LNCaP clone FGC (cell line): Measurements from ENCODE around the gene PPP6C.
"Not testable (repeated sequence)": the region's sequence is repeated elsewhere in the genome, so short reads cannot be mapped to it uniquely, and the experiment has no call there.

Experiments
- DNase-seq: peaks from one replicate; pipeline ENCODE4 v3.0.0-alpha.2; 2011; ENCODE audit warnings: low read depth
- H3K4me3 ChIP-seq: 2 replicates; pipeline ENCODE4 v1.5.1; 2011; ENCODE audit warnings: mild to moderate bottlenecking, low read depth, low read length, control low read depth
- TF ChIP-seq, protein P1 (sequence below): IDR thresholded peaks from 2 replicates; pipeline ENCODE4 v1.5.1; 2012; ENCODE audit warnings: mild to moderate bottlenecking; ENCODE audit not compliant: control insufficient read depth, insufficient read depth; ENCODE audit errors: extremely low read depth

Gene PPP6C

DNA sequence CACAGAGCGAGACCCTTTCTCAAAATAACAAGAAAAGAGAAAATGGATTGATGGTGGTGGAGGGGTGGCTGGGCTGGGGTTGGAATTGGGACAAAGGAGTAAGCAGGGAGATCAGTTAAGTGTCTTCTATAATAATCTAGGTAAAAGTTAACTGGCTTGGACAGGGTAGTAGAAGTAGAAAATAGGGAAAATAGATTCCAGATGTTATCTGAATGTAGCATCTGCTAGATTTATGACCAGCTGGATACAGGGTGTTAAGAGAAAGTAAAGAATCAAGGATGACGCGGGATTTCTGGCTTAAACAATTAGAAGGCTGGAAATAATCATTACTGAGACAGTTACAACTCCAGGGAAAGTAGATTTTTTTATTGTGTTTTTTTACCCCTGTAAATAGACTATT, 13.0 kb downstream of the PPP6C start:
- TF ChIP-seq, protein P1, sequence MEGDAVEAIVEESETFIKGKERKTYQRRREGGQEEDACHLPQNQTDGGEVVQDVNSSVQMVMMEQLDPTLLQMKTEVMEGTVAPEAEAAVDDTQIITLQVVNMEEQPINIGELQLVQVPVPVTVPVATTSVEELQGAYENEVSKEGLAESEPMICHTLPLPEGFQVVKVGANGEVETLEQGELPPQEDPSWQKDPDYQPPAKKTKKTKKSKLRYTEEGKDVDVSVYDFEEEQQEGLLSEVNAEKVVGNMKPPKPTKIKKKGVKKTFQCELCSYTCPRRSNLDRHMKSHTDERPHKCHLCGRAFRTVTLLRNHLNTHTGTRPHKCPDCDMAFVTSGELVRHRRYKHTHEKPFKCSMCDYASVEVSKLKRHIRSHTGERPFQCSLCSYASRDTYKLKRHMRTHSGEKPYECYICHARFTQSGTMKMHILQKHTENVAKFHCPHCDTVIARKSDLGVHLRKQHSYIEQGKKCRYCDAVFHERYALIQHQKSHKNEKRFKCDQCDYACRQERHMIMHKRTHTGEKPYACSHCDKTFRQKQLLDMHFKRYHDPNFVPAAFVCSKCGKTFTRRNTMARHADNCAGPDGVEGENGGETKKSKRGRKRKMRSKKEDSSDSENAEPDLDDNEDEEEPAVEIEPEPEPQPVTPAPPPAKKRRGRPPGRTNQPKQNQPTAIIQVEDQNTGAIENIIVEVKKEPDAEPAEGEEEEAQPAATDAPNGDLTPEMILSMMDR, result no peak
- no peak overlapping the region for H3K4me3 ChIP-seq
- no peak for DNase-seq

DNA sequence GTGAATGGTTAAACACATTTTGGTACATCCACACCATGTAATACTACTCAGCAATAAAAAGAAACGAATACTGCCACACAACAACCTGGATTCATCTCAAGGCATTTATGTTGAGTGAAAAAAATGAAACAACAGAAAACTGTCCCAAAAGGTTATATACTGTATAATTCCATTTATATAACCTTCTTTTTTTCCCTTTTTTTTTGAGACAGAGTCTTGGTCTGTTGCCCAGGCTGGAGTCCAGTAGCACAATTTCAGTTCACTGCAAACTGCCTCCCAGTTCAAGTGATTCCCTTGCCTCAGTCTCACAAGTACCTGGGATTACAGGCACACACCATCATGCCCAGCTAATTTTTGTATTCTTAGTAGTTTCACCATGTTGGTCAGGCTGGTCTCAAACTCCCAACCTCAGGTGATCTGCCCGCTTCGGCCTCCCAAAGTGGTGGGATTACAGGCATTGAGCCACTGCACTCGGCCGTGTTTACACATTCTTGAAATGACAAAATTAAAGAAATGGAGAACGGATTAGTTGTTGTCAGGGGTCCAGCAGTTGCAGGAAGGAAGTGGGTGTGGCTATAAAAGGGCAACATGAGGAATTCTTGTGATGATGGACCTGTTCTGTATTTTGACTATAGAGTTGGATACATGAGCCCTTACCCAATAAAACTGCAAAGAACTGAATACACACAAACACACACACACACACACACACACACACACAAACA, 17.4 kb downstream of the PPP6C start:
- H3K4me3 ChIP-seq, result no peak overlapping the region
- TF ChIP-seq, protein P1, result no peak
- DNase-seq, result no peak

DNA sequence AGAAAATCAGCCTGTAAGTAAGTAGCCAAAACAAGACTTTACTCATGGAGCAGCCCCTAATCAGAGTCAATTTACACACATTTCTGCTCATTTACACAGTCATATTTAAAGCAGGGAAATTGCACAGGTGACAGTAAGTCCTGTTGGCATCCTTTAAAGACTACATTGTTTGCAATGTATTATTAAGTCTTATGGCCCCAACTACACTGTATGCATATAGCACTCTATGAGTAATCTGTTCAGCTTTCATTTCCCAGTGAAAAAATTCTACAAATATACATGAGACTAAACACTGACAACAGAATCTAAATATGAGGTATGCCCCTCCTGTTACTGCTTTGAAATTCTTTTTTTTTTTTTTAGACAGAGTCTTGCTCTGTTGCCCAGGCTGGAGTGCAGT, 19.7 kb downstream of the PPP6C start:
- H3K4me3 ChIP-seq, result no peak overlapping the region
- DNase-seq, result no peak
- TF ChIP-seq, protein P1, result no peak

DNA sequence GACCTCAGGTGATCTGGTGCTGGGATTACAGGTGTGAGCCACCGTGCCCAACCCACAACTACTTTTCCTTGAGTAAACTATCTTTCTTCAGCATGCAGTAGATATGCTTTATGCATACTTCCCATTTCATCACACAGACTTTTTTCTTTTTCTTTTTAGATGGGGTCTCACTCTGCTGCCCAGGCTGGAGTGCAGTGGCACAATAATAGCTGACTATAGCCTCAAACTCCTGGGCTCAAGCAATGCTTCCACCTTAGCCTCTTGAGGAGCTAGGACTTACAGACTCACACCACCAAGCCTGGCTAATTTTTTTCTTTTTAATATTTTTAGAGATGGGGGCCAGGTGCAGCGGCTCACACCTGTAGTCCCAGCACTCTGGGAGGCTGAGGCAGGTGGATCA, 22.8 kb downstream of the PPP6C start:
- H3K4me3 ChIP-seq, result no peak overlapping the region
- TF ChIP-seq, protein P1, result no peak
- no peak for DNase-seq

DNA sequence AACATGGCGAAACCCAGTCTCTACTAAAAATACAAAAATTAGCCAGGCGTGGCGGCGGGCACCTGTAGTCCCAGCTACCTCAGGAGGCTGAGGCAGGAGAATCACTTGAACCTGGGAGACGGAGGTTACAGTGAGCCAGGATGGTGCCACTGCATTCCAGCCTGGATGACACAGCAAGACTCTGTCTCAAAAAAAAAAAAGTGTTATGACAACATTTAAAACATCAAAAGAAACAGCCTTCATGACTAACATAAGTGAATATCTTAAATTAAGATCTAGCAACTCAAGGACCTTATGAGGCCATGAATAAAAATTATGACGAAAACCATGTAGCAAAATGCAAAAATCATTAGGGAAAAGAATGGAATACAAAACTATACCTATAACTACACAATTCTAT, 26.7 kb downstream of the PPP6C start:
- not testable (repeated sequence) for DNase-seq, H3K4me3 ChIP-seq

DNA sequence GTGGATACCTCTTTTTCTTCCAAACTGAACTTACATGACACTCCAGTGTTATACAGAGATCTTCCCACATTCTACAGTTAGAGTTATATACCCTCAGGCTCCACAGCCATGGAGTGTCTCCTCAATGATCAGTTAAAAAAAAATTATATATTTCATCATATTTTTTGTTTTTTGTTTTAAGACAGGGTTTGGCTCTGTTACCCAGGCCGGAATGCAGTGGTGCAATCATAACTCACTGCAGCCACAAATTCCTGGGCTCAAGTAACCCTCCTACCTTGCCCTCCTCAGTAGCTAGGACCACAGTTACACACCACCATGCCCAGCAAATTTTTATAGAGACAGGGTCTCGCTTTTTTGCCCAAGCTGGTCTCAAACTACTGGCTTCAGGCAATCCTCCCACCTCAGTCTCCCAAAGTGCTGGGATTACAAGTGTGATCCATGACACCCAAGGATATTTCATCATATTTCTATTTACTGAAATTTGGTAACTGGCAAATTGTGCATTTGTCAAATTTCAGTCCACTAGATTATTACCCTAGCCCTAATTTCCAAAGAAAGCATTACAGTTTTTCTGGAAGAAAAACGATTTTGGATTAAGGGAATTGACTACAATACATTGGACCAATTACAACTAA, 28.2 kb downstream of the PPP6C start:
- TF ChIP-seq, protein P1, result no peak
- no peak for DNase-seq
- no peak overlapping the region for H3K4me3 ChIP-seq

DNA sequence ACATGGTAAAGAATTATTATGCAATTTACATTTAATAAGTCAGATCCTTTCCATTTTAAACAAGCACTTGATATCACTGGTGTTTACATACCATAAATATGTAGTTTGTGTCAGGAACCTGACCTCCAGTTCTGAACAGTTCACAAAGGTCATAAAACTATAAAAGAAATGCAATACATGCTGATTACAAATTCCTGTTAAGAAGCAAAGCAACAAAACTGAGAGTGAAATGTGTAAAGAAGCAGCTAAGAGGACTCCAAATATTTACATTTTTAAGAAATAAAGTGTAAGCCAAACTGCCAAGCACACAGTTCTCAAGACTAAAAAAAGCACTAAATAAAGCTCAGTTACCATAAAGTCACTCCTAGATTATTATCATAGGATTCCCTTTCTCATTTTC, 28.9 kb downstream of the PPP6C start:
- TF ChIP-seq, protein P1, result no peak
- no peak overlapping the region for H3K4me3 ChIP-seq
- DNase-seq, result no peak
